HG02623 (cell line): Measurements from ENCODE around the gene THADA.

Experiments
- ATAC-seq: cut with Tn5 transposase; IDR thresholded peaks from one replicate; pipeline ENCODE4 v1.9.1; 2021; ENCODE audit warnings: moderate library complexity; ENCODE audit not compliant: unreplicated experiment

The THADA gene

DNA sequence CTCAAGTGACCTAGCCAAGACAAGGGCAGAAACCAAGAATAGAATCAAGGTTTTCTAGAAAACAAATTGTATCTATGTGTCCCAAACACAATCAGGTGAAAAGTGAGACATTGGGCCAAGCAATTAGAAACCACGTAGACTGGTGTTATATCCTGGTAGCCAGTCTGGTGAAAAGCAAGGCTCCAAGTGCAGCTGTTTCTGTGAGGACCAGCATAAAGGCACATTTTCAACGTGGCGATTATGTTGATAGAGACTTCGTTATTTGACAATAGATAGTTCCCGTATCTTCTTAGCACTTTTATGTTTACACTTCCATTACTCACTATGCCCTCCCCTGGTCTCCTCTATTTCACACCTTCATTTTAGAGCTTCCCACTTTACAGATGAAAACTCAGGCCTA, 266.2 kb downstream of the THADA start:
- no peak for ATAC-seq

DNA sequence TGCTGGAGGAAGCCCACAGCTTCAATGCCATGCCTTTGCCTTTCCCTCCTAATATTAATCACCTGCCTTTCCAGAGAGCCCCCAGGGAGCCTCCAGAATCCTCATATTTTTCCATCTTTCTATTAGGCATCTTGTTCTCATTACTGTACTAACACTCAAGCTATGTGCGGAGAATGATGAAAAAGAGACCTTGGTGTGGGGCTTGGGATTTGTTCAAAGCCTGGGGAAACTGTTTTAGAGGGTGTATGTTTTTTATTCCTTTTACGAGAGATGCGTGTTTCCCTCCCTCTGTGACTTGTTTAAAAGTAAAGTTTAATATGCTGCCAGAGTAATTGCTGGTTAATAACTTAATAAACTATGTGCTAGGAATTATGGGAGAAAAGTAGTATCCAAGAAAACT, 267.0 kb downstream of the THADA start:
- no peak for ATAC-seq

DNA sequence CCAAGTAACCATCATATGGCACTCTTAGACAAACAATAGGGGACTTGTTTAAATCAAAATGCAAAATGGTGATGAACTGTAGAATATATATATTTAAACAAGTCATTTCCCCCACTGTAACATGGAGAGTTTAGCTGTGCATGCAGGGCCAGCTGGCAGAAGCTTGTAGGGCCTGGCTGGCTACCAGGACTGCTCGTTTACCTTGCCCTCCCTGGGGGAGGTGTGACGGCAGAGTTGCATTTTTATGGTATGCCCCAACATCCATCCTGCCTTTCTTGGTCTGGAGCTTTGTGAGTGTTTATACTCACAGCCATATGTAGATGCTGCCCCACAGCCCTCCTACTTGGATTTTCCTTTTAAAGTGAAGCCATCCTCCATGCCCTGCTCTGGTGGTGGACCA, 267.7 kb downstream of the THADA start:
- no peak for ATAC-seq

GRCh38 chr2:43327119-43327518, 268.7 kb downstream of the THADA start:
- ATAC-seq = no peak

- ATAC-seq = no peak
These were observed 269.6 kb downstream of the THADA start for GRCh38 chr2:43326101-43326825.

DNA sequence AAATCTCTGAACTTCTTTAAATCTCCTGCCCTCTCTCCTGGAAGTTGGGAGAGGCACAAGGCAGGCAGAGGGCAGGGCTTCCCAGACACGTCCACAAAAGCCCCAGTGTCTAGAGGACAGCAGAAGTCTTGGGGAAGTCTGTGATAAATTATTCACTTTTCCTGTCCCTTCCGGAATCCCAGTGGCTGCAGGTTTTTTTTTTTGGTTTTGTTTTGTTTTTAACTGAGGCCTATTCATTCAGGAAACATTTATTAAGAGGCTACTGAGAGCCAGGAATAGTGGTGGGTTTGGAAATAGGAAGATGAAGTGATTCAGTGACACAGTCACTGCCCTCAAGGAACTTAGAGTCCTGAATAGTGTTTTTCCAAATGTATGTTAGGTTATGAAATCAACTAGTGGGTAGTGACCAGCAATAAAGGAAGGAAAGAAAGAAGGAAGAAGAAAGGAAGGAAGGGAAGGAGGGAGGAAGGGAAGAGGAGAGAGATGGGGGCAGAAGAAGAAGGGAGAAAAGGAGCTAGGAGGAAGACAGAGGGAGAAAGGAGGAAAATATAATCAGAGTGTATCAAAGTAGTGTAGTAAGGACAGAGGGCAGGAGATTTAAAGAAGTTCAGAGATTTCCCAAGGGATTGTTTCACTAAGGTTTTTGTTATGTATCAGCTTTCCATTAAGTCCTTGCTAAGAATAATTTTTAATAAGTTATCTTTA, 270.6 kb downstream of the THADA start:
- no peak for ATAC-seq

GRCh38 chr2:43324259-43325106, 271.4 kb downstream of the THADA start:
- no peak for ATAC-seq

DNA sequence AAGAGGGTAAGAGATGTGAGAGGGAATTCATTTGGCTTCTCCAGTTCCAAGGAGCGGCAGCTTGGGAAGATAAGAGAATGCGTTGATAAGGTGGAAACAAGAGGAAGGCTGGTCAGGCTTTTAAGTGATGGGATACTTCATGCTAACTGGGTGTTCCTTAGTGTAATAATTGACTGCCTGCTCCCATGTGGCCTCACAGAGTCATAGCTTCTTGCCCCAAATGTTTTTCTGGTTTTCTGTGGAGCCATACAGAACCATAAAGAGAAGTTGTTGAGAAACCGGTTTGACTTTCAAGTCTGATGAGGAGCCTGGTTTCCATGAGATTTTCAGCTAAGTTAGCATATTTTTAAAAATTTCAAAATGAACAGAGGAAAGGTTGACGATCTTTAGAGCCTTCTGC, 272.0 kb downstream of the THADA start:
- ATAC-seq = no peak

DNA sequence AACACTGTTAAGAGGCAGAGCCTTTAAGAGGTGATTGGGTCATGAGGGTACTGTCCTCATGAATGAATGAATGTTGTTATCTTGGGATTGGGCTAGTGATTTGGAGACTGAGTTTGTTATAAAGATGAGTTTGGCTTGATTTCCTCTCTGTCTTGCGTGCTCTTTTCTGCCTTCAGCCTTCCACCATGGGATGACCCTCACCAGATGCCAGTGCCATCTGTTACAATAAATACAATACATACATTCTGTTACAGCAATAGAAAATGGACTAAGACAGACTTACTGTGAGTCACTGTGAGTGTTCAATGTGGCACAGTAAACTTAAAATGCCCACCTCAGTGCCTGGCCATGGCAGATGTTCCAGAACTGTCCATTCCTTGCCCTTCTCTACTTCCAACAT, 274.4 kb downstream of the THADA start:
- ATAC-seq = no peak

DNA sequence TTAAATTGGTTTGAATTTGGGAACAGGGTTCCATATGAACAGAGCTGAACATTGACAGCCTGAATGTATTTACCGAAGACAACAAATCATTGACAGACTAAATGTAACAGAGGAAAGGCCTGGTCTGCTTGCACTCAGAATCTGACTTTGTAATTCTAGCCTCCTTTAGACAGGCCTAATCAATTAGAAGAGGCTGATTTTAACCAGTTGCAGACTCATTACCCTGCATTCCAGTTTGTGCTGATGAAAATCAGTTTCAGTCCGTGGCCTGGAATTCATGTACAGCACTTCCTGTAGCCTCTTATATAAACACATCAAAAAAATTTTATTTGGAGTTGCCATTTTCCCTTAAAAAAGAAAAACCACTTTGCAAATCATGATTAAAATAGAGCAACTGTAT, 276.3 kb downstream of the THADA start:
- no peak for ATAC-seq

DNA sequence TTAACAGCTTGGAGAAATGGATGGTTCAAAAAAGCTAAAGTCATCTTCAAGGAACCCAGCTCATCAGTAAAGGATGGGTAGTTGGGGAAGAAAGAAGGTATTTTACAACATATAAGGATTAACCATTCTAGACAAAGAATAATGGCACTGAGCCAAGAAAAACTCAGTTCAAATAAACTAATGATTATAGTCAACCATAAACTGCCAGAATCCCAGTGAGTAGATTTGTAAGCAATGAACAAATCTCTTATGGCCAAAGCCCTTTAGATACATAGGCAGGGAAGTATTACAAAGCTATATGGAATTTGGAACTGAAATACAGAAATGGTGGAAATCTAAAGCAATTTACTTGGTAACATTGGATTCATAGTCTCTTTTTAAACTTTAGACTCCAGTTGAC, 277.0 kb downstream of the THADA start:
- ATAC-seq = no peak

DNA sequence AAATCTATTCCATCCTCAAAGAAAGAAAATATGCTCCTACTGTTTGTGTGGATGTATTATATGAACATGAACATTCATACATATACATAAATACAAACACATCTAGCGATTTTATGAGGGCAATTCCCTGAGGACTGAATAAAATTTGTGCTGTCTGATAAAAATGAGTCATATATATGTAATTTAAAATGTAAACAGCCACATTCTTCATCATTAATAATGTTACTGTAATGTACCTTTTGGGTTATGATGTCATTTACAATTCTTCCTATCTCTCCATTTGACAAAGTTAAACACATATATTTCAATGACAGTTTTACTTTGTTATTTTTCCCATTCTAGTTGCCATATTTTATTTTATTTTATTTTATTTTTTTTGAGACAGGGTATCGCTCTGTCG, 278.2 kb downstream of the THADA start:
- ATAC-seq = no peak

DNA sequence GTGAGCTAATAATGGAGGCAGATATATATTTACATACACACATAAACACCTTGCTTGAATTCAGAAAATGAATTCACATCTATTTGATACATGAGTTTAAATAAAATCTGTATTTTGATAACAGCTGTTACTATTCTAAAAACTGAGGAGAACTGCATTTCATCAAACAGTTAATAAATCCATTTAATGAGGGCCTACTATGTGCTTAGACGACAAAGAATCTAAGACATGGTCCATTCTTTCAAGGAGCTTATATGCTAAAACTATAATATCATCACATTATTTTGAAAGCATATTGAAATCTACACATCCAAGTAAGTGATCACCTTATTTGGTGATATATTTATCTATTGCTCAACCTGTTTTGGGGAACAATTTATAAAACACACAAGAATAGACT, 278.6 kb downstream of the THADA start:
- no peak for ATAC-seq

- no peak for ATAC-seq
These were observed 280.4 kb downstream of the THADA start for GRCh38 chr2:43315482-43315881.

DNA sequence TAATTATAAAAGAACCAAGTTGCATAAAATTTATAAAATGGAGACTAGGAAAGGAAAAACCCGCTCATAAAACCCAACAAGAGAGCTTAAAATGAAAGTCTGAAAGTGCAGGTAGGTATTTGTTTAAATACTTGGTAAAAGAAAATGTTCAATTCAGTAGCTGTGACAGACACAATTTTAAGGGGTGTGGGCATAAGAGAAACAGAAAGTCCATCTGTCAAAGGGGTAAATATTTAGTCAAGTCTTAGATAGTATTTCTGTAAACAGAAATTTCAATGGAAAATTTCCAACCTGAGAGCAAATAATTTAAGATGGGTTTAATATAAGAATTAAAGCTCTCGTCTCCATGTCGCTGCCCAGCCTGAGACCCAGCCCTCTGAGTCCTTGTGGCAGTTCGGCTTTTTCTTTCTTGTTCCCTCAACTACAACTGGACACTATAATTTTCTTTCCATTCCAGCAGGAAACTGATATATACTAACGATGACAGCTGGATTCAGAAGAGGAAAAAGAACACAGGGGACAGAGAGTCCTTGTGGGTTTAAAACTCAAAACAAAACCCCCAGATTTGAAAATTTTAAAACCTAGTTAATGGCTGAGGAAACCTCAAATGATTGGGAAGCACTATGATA, 281.4 kb downstream of the THADA start:
- ATAC-seq = no peak

DNA sequence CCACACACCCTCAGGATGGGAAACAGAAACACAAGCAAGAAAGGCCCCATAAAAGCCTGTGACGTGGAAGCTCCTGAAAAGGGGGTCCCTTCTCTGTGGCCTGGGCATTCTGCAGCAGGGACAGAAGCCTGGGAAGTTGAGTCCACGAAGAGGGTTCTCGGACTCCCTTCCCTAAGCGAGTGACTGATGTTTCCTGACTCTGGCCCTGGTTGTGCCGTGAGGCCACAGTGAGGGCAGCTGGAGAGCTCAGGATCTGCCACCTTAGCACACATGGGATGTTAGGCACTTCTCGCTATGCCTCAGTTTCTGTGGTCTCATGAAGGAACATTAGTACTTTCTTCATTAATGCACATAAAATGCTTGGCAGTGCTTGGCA, 282.2 kb downstream of the THADA start:
- ATAC-seq = no peak

DNA sequence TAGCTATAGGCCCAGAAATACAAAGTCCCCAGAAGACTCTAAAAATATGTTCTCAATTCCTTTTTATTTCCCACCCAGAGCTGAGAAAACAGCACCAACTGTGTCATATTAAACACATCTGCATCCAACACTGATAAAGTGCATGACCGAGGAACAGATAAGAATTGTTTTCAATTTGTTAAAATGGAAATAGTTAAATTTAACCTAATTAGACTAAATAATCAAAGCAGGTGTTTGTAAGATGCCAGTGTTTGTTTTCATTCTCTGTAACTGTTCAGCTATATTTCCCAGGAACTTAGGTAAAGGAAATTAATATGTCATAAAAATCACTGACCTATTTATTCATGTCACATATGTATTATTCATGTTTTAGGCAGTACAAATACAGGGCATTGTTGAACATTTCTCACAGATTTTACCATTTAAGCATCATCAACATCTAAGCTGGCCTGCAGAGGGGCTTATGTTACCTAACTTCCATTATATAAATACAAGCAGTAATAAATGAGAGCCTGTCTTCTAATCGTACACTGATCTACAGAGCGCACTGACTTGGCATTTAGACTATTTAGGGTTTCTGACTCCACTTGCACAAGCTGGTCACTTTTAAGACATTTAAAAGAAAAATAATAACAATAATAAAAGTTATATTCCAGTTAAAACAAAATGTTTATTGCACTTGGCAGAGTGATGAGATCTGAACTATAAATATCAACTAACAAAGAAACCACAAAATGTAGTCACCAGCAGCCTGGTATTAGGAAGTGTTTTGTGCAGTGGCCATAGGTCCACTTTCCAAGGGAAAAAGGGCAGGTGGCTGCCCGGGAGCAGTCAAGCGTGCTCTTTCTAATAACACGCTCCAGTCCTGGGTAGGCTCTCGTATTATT, 282.8 kb downstream of the THADA start:
- no peak for ATAC-seq

- no peak for ATAC-seq
These were observed 284.6 kb downstream of the THADA start for GRCh38 chr2:43311276-43311675.

DNA sequence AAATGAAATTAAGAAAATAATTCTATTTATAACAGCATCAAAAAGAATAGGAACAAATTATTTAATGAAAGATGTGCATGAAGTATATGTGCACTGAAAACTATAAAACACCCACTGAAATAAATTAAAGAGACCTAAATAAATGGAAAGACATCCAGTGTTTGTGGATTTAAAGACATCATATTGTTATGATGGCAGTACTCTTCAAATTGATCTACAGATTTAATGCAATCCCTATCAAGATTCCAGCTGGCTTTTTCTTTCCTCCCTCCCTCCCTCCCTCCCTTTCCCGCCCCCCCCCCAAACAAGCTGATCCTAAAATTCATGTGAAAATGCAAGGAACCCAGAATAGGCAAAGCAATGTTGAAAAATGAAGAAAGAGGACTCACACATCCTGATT, 285.9 kb downstream of the THADA start:
- ATAC-seq = no peak

GRCh38 chr2:43307973-43308372, 287.9 kb downstream of the THADA start:
- no peak for ATAC-seq
